K562 (cell line): ENCODE results near the gene CPSF7. TPM values are rescaled to one million over a fixed set of nuclear protein-coding genes. Genes with fewer than 3 reads are reported as not detected.
A peak's percentile ranks its signal among the peaks of the same experiment; 100 is the strongest.

Experiments used
- ATF7 ChIP-seq: fragments of 450-650 bp; IDR thresholded peaks from 2 replicates; pipeline ENCODE4 v1.7.1; 2014; ENCODE audit warnings: mild to moderate bottlenecking, moderate library complexity
- BRD4 ChIP-seq: fragments of 200-600 bp; sonication (generic); IDR thresholded peaks from 2 replicates; pipeline ENCODE4 v1.6.1; 2017; ENCODE audit warnings: inconsistent platforms
- CBX5 ChIP-seq: IDR thresholded peaks from 2 replicates; pipeline ENCODE4 v1.6.1; 2014; ENCODE audit warnings: low read depth, borderline replicate concordance
- CSDE1 ChIP-seq, 2 experiments: fragments of 450-650 bp; IDR thresholded peaks; 2 replicates each; pipeline ENCODE4 v1.6.1; 2016; ENCODE audit warnings: mild to moderate bottlenecking in 1 of 2
- MYC ChIP-seq, 2 experiments: fragments of 250-450 bp in 1 of 2; sonication (Bioruptor Pico) in 1 of 2; IDR thresholded peaks; 2 replicates each; pipeline versions ENCODE4 v1.5.1 to v1.6.1; 2012 to 2021; ENCODE audit warnings: low read depth in 2 of 2, borderline replicate concordance in 1 of 2, improper control_type of control experiment in 1 of 2, low read length in 1 of 2, mild to moderate bottlenecking in 1 of 2, moderate library complexity in 1 of 2
- RBM17 ChIP-seq: fragments of 200-400 bp; formaldehyde crosslinking; IDR thresholded peaks from 2 replicates; pipeline ENCODE4 v1.6.1; 2017; ENCODE audit warnings: low read depth, mild to moderate bottlenecking, low read length, borderline replicate concordance
- REST ChIP-seq, 2 experiments: fragments of 450-650 bp; formaldehyde crosslinking in 1 of 2; IDR thresholded peaks; 2 replicates each; pipeline versions ENCODE4 v1.4.0 to v1.6.1; 2014 to 2020; ENCODE audit warnings: mild to moderate bottlenecking in 2 of 2, borderline replicate concordance in 1 of 2, low read depth in 1 of 2
- SIN3B ChIP-seq: fragments of 450-650 bp; IDR thresholded peaks from 2 replicates; pipeline ENCODE4 v1.6.1; 2017; ENCODE audit warnings: low read depth, mild to moderate bottlenecking, moderate library complexity
- ZBED1 ChIP-seq: IDR thresholded peaks from 2 replicates; pipeline ENCODE4 v1.6.1; 2014
- ZNF384 ChIP-seq: IDR thresholded peaks from 2 replicates; pipeline ENCODE4 v1.6.1; 2012; ENCODE audit warnings: low read depth, low read length, improper control_type of control experiment
- ZNF445 ChIP-seq: fragments of 250-450 bp; sonication (Bioruptor Pico); IDR thresholded peaks from 2 replicates; pipeline ENCODE4 v1.4.0; 2020; ENCODE audit warnings: low read depth, mild to moderate bottlenecking, moderate library complexity
- polyA plus RNA-seq, 8 experiments: library from polyadenylated mRNA; depleted of rRNA in 4 of 8; stranded (reverse) in 5 of 8; unstranded in 3 of 8; fragments of >200 nt; fragmentation: Nextera tagmentation in 2 of 8; fragmentation: Illumina TruSeq in 1 of 8; extraction: Ambion mirVana in 2 of 8; extraction: Trizol in 1 of 8; gene quantifications; 2 replicates each; pipeline versions ENCODE4 v1.2.1 to v1.2.3, GENCODE V29; 2011 to 2014; ENCODE audit warnings: inconsistent platforms in 1 of 8, missing spikeins in 1 of 8
- total RNA-seq, 7 experiments: library from RNA; depleted of rRNA in 6 of 7; stranded (reverse); fragments of >200 nt in 6 of 7; fragmentation: Illumina TruSeq in 2 of 7; extraction: Trizol in 2 of 7; gene quantifications; 2 replicates each; pipeline versions ENCODE4 v1.2.1 to v1.2.3, GENCODE V29; 2011 to 2021; ENCODE audit warnings: low replicate concordance in 1 of 7

CPSF7 gene
- total and polyA plus RNA-seq, 9 of the 15 experiments (the other 6 are each of a cell fraction or from before 2014, with no cell fraction given), result 14.8 to 104 (median 44.1) TPM

- TF ChIP-seq BRD4 (no peak), RBM17 (no peak), ZBED1 (no peak), CBX5 (no peak), REST (IDR thresholded peaks at IDR 0.05; ENCODE audit: borderline replicate concordance) (no peak), REST (CRISPR knock-in tag; IDR thresholded peaks at IDR 0.05; ENCODE audit: low read depth) (0 out of 2 replicates have a peak, but pooled peaks have one; percentile 0), CSDE1 (IDR thresholded peaks at IDR 0.05) (no peak), ATF7 (no peak), ZNF445 (no peak), SIN3B (no peak), ZNF384 (no peak), MYC (IDR thresholded peaks at IDR 0.05; ENCODE audit: low read depth, low read length) (no peak), MYC (CRISPR knock-in tag; IDR thresholded peaks at IDR 0.05; ENCODE audit: borderline replicate concordance, low read depth) (no peak)
- TF ChIP-seq, all 486 proteins: peak for 4
These were observed 68.5 kb downstream of the CPSF7 start (continued) for GRCh38 chr11:61361237-61361740.
